Measurements from ENCODE around the gene SLC4A5. TPM values are rescaled to one million over a fixed set of nuclear protein-coding genes. Genes with fewer than 3 reads are reported as not detected.

Gene SLC4A5
- total RNA-seq, 2 experiments from 2014 or later: 1.2 to 1.6 TPM

- ChIA-PET CTCF (interaction anchor here (0.8 kb wide), 1 partner anchor 18 kb away, joined by 3 read pairs; the partner anchor contains the start of gene MOB1A), POLR2A (interaction anchor here (1.0 kb wide), 1 partner anchor 19 kb away, joined by 3 read pairs; no protein-coding TSS in a partner anchor)
These were observed 146.2 kb downstream of the SLC4A5 start for GRCh38 chr2:74197049-74197448.

GRCh38 chr2:74194799-74195198, 148.4 kb downstream of the SLC4A5 start:
- POLR2A ChIA-PET: no interaction called here

GRCh38 chr2:74191596-74192380, 151.4 kb downstream of the SLC4A5 start:
- ChIA-PET POLR2A (interaction anchor here (1.2 kb wide), 1 partner anchor 13 kb away, joined by 4 read pairs; the partner anchor contains the start of gene MOB1A), CTCF (interaction anchor here (1.9 kb wide), 1 partner anchor 13 kb away, joined by 7 read pairs; the partner anchor contains the start of gene MOB1A)

More at GRCh38 chr2:74194799-74195198, 148.4 kb downstream of the SLC4A5 start:
- CTCF ChIA-PET: no interaction called here

GRCh38 chr2:74188696-74189095, 154.5 kb downstream of the SLC4A5 start:
- ChIA-PET POLR2A (no interaction called here), CTCF (no interaction called here)

- ChIA-PET CTCF (interaction anchor here (1.6 kb wide), 1 partner anchor 10 kb away, joined by 5 read pairs; the partner anchor contains the start of gene MOB1A), POLR2A (no interaction called here)
These were observed 155.1 kb downstream of the SLC4A5 start for GRCh38 chr2:74188018-74188601.

- ChIA-PET POLR2A (interaction anchor here (0.7 kb wide), 2 partner anchors 145 to 218 kb away, joined by 3 read pairs; no protein-coding TSS in a partner anchor), CTCF (interaction anchor here (1.6 kb wide), 1 partner anchor 8 kb away, joined by 5 read pairs; the partner anchor contains the start of gene MOB1A)
These were observed 156.5 kb downstream of the SLC4A5 start for GRCh38 chr2:74186706-74187105.

GRCh38 chr2:74186038-74186437, 157.2 kb downstream of the SLC4A5 start:
- ChIA-PET CTCF (interaction anchor here (1.6 kb wide), 1 partner anchor 8 kb away, joined by 5 read pairs; the partner anchor contains the start of gene MOB1A), POLR2A (interaction anchor here (0.6 to 0.7 kb wide), 2 partner anchors 53 to 218 kb away, joined by 3 read pairs; no protein-coding TSS in a partner anchor)

- POLR2A ChIA-PET: no interaction called here
- CTCF ChIA-PET: no interaction called here
These were observed 159.3 kb downstream of the SLC4A5 start for GRCh38 chr2:74183878-74184277.

- POLR2A ChIA-PET: interaction anchor here (1.3 kb wide), 1 partner anchor 17 kb away, joined by 4 read pairs; the partner anchor contains the start of gene MTHFD2
These were observed 161.5 kb downstream of the SLC4A5 start for GRCh38 chr2:74181739-74182138.

GRCh38 chr2:74179063-74179865, 164.0 kb downstream of the SLC4A5 start:
- CTCF ChIA-PET: interaction anchor here (0.8 to 2.8 kb wide), 16 partner anchors 11 to 442 kb away, joined by 3 to 23 read pairs (median 4); partner anchors contain the start of genes MTHFD2, STAMBP and TPRKB
- POLR2A ChIA-PET: interaction anchor here (0.6 to 2.2 kb wide), 11 partner anchors 13 to 946 kb away, joined by 3 to 51 read pairs (median 4); partner anchors contain the start of genes BOLA3, DGUOK, MTHFD2 and PRADC1

More at GRCh38 chr2:74181739-74182138, 161.5 kb downstream of the SLC4A5 start:
- CTCF ChIA-PET: interaction anchor here (0.6 to 1.2 kb wide), 3 partner anchors 14 to 21 kb away, joined by 3 to 4 read pairs (median 4); no protein-coding TSS in a partner anchor

GRCh38 chr2:74178211-74179062, 164.8 kb downstream of the SLC4A5 start, which contains the start of gene MOB1A:
TSS of gene MOB1A (minus strand) at chr2:74178879. CDS start at chr2:74178674, 205 bp downstream.
- CTCF ChIA-PET: interaction anchor here (0.5 to 2.8 kb wide), 15 partner anchors 9 to 441 kb away, joined by 3 to 23 read pairs (median 4); partner anchors contain the start of genes MTHFD2, STAMBP and TPRKB
- POLR2A ChIA-PET: interaction anchor here (0.6 to 2.2 kb wide), 16 partner anchors 10 to 350 kb away, joined by 3 to 51 read pairs (median 4); partner anchors contain the start of genes BOLA3, DGUOK and MTHFD2

- POLR2A ChIA-PET: interaction anchor here (0.6 to 2.2 kb wide), 12 partner anchors 10 to 343 kb away, joined by 3 to 51 read pairs (median 4); partner anchors contain the start of genes BOLA3 and MTHFD2
These were observed 165.5 kb downstream of the SLC4A5 start for GRCh38 chr2:74177696-74178095.

GRCh38 chr2:74174909-74175308, 168.3 kb downstream of the SLC4A5 start:
- CTCF ChIA-PET: interaction anchor here (1.5 kb wide), 1 partner anchor 24 kb away, joined by 3 read pairs; no protein-coding TSS in a partner anchor
- POLR2A ChIA-PET: no interaction called here

More at GRCh38 chr2:74177696-74178095, 165.5 kb downstream of the SLC4A5 start:
- CTCF ChIA-PET: interaction anchor here (1.0 to 2.8 kb wide), 6 partner anchors 9 to 349 kb away, joined by 4 to 23 read pairs (median 4); partner anchors contain the start of genes MTHFD2 and STAMBP

GRCh38 chr2:74168739-74169138, 174.5 kb downstream of the SLC4A5 start:
- ChIA-PET POLR2A (interaction anchor here (0.8 kb wide), 1 partner anchor 9 kb away, joined by 3 read pairs; no protein-coding TSS in a partner anchor), CTCF (interaction anchor here (0.6 to 1.5 kb wide), 4 partner anchors 10 to 55 kb away, joined by 3 to 4 read pairs (median 4); partner anchors contain the start of genes BOLA3 and MOB1A)
